Measurements from ENCODE around the gene MBOAT2.

- TF ChIP-seq CTCF (IDR thresholded peaks at IDR 0.05; ENCODE audit: borderline replicate concordance, extremely low read depth, low read length, poor library complexity, severe bottlenecking) (no peak), EZH2 (IDR thresholded peaks at IDR 0.05; ENCODE audit: borderline replicate concordance, low read depth, low read length, severe bottlenecking) (no peak)
These were observed 9.1 kb downstream of the MBOAT2 start for GRCh38 chr2:8994386-8994785.
